Adipocyte (in vitro differentiated cells): ENCODE data around the gene ADAMTS17.

Experiments
- DNase-seq: peaks from one replicate; pipeline ENCODE4 v3.0.0-alpha.2; 2015; ENCODE audit warnings: low read depth
- H3K27me3 ChIP-seq: replicated peaks from 2 replicates; pipeline ENCODE4 v1.7.0; 2013; ENCODE audit warnings: mild to moderate bottlenecking, low read length, moderate library complexity; ENCODE audit not compliant: control insufficient read depth, insufficient read depth
- H3K36me3 ChIP-seq: 2 replicates; pipeline ENCODE4 v1.7.0; 2013; ENCODE audit warnings: low read length, mild to moderate bottlenecking, moderate library complexity; ENCODE audit not compliant: control insufficient read depth, insufficient read depth, severe bottlenecking
- H3K4me1 ChIP-seq: 2 replicates; pipeline ENCODE4 v1.7.0; 2013; ENCODE audit warnings: mild to moderate bottlenecking, low read length, moderate library complexity; ENCODE audit not compliant: control insufficient read depth, insufficient read depth
- H3K4me3 ChIP-seq: 2 replicates; pipeline ENCODE4 v1.7.0; 2013; ENCODE audit warnings: mild to moderate bottlenecking, low read length, moderate library complexity
- H3K9ac ChIP-seq: 2 replicates; pipeline ENCODE4 v1.7.0; 2013; ENCODE audit warnings: mild to moderate bottlenecking, low read length, moderate library complexity
- H3K9me3 ChIP-seq: 2 replicates; pipeline ENCODE4 v1.7.0; 2013; ENCODE audit warnings: mild to moderate bottlenecking, low read length, moderate library complexity; ENCODE audit not compliant: control insufficient read depth

Gene ADAMTS17

DNA sequence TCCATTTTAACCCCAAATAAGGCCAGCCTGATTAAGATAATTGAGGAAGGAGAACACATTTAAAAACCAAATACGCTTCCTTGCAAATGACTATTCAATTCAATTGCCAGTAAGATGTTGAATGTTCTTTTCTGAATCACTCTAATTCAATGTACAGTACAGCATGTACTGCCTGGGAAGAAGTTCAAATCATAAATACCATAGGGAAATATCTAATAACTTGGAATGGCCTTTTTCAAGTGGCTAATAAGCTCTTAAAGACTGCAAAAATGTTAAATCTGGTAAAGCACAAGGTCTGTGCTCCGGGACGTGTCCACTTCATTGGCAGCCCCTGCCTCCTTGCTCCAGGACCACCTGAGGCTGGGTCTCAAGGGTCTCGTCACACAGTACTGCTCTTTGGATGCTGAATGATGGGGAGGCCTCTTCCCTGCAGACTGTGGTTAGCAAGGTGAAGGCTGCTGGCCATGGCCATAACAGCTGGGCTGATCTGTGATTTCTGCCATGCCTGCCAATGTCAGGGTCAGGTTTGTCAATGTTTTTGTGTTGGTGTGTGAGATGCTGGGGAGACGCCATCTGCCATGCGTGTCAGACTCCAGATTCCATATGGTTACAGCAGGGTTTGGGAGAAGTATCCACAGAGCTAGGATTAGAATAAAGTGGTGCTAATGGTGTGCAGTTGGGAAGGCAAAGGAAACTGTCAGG lies 300.5 kb downstream of the ADAMTS17 start:
- no peak overlapping the region for H3K4me3 ChIP-seq
- H3K4me1 ChIP-seq, result no peaks in the 10 kb centered on the region
- H3K36me3 ChIP-seq, result no peaks in the 10 kb centered on the region
- DNase-seq, result no peak
- no peaks in the 10 kb centered on the region for H3K9me3 ChIP-seq
- no peak overlapping the region for H3K9ac ChIP-seq
- peaks cover under 1% of the 10 kb centered on the region for H3K27me3 ChIP-seq

DNA sequence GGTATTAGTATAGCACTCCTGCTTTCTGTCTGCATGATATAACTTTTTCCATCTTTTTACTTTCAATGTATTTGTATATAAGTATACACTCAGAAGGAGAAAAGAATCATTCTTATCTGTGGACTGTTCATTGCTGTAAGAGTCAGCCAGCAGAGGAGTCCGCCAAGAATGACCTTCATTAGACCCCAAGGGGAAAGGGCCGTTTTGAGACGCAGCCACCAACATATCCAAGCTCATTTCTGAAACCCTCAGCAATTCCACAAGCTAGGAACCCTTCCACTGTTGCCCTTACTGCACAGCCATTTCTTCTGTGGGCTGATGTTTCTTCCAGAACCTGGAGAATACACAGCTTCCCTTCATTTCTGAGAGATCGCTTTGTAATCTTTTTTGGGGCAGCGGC lies 301.8 kb downstream of the ADAMTS17 start:
- H3K9me3 ChIP-seq, result no peaks in the 10 kb centered on the region
- H3K9ac ChIP-seq, result no peak overlapping the region
- peaks cover 8% of the 10 kb centered on the region for H3K27me3 ChIP-seq
- DNase-seq, result no peak
- no peak overlapping the region for H3K4me3 ChIP-seq
- no peaks in the 10 kb centered on the region for H3K4me1 ChIP-seq
- no peaks in the 10 kb centered on the region for H3K36me3 ChIP-seq

DNA sequence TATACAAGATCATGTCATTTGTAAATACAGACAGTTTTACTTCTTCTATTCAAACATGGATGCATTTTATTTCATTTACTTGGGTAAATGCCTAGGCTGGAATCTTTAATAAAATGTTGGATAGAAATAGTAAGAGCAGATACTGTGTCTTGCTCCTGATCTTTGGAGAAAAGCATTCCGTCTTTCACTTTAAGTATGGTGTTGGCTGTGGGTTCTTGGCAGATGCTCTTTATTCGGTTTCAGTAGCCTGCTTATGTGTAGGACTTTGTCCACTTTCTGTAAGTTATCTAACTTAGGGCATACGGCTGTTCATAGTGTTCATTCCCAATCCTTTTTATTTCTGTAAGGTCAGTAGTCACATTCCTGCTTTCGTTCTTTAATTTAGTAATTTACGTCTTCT lies 303.0 kb downstream of the ADAMTS17 start:
- Histone ChIP-seq H3K4me3 (no peak overlapping the region), H3K36me3 (no peaks in the 10 kb centered on the region), H3K9me3 (no peaks in the 10 kb centered on the region), H3K9ac (no peak overlapping the region), H3K27me3 (peaks cover 8% of the 10 kb centered on the region), H3K4me1 (no peaks in the 10 kb centered on the region)
- no peak for DNase-seq

DNA sequence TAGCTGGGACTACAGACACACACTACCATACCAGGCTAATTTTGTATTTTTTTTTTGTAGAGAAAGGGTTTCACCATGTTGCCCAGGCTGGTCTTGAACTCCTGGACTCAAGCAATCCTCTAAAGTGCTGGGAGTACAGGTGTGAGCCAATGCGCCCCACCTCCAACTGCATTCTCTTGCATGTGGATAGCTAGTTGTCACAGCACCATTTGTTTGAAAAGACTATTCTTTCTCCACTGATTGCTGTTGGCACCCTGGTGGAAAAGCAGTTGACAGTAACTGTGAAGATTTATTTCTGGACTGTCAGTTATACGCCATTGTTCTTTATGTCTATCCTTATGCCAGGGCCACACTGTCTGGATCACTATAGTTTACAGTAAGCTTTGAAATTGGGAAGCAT lies 303.9 kb downstream of the ADAMTS17 start:
- no peak for DNase-seq
- peaks cover 8% of the 10 kb centered on the region for H3K27me3 ChIP-seq
- H3K9me3 ChIP-seq, result no peaks in the 10 kb centered on the region
- no peaks in the 10 kb centered on the region for H3K36me3 ChIP-seq
- H3K4me3 ChIP-seq, result no peak overlapping the region
- no peak overlapping the region for H3K9ac ChIP-seq
- H3K4me1 ChIP-seq, result no peaks in the 10 kb centered on the region

DNA sequence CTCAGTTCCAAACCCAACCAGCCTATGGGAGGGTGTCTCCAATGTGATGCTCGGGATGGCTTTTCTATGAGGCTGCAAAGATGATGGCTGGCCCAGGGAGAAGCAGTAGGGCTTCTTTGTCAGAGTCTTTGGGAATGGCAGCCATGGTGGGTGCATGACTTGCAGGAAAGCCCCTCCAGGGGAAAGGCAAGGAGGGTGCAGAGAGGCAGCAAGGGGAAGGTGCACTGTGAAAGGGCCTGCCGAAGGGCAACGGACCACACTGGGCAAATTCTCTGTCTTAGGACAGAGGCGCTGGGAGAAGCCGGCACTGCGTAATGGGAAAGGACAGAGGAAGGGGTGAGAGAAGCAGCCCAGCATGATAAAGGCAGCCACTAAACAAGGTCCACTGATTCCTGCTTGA lies 305.8 kb downstream of the ADAMTS17 start:
- Histone ChIP-seq H3K4me3 (no peak overlapping the region), H3K9me3 (no peaks in the 10 kb centered on the region), H3K4me1 (no peaks in the 10 kb centered on the region), H3K9ac (no peak overlapping the region), H3K27me3 (peaks cover 8% of the 10 kb centered on the region), H3K36me3 (no peaks in the 10 kb centered on the region)
- DNase-seq, result no peak

DNA sequence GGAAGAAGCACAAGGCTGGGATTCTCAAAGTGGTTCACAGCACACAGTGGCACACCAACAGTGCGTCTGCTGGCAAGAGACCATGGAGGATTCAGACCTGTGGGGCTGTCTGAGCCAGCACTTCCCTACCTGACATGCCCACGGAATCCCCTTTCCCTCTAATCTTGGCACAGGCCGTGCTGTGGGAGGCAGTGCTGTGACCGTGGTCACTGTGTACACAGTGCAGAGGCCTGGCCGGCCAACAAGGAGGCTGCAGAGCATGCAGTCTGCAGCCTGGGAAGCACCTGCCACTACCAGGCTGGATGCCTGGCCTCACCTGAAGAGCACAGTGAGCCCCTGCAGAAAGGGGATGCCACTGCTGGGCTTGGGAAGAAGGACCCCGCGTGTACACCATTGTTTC lies 307.6 kb downstream of the ADAMTS17 start:
- no peak for DNase-seq
- Histone ChIP-seq H3K27me3 (peaks cover 8% of the 10 kb centered on the region), H3K9me3 (no peaks in the 10 kb centered on the region), H3K9ac (no peak overlapping the region), H3K36me3 (no peaks in the 10 kb centered on the region), H3K4me3 (no peak overlapping the region), H3K4me1 (no peaks in the 10 kb centered on the region)

DNA sequence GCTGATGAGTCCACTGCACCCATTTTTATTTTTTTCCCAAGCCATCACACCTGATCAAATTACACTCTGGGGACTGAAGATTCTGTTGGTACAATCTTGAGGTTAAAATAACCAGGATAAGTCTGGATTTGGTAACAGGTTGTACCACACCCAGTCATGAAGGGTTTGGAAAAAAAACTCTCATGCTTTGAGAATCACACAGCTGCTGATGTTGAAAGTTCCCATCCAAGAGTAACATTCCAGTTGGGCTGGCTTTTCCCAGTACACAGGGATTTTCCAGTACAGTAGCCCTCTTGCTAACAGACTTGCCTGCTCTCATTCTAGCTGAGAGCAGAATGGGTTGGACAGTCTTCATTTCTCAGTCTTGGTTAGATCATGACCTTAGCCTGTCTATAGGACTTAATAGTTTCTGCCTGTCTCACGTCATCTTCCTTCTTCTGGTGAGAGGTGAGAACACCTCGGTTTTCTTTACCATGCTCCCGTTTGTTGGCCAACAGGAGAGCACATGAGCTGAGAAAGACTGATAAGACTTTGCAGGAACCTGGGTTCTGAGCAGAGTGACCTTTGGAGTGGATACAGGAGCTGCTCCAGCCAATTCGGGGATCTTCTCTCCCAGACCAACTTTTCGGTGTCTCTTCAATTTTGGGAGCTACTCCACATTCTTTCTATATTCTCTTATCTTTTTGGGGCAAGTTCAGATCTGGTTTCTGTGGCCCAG lies 308.5 kb downstream of the ADAMTS17 start:
- no peak overlapping the region for H3K9ac ChIP-seq
- no peaks in the 10 kb centered on the region for H3K4me1 ChIP-seq
- H3K4me3 ChIP-seq, result no peak overlapping the region
- H3K9me3 ChIP-seq, result no peaks in the 10 kb centered on the region
- no peak for DNase-seq
- no peaks in the 10 kb centered on the region for H3K36me3 ChIP-seq
- H3K27me3 ChIP-seq, result peaks cover 8% of the 10 kb centered on the region

DNA sequence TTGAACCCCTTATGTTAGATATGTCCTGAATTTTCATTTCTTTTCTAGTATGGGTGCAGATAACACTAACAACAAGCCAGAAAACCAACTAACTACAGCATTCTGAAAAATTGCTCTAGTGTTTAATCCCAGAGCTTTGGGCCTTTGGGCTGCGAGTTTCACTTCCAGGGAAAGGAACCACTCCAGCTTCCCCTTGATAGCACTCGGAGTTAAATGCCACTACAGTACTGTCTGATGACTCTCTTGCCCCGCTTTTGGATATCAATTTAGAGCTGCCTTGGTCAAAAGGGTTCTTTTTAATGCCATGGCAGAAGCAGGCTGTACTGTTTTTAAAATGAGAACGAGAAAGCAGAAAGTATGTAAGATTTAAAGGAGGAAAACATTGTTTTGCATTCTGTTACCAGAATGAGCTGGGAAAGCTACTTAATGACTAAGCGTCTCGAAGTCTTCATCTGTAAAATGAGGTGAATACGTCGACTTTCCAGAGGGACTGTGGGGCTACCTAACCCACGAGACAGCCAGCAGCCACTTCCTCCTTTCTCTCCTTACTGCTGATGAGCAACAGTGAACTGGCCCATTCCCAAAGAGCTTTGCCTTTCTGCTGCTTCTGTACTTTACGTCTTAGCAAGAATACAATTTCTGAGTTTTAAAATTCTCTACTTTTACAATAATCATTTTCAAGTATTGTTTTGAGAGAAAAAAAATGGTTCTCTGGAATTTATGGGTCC lies 309.3 kb downstream of the ADAMTS17 start:
- no peak overlapping the region for H3K4me3 ChIP-seq
- peaks cover 8% of the 10 kb centered on the region for H3K27me3 ChIP-seq
- H3K9ac ChIP-seq, result no peak overlapping the region
- H3K36me3 ChIP-seq, result no peaks in the 10 kb centered on the region
- H3K4me1 ChIP-seq, result no peaks in the 10 kb centered on the region
- DNase-seq, result no peak
- H3K9me3 ChIP-seq, result peaks cover 7% of the 10 kb centered on the region

DNA sequence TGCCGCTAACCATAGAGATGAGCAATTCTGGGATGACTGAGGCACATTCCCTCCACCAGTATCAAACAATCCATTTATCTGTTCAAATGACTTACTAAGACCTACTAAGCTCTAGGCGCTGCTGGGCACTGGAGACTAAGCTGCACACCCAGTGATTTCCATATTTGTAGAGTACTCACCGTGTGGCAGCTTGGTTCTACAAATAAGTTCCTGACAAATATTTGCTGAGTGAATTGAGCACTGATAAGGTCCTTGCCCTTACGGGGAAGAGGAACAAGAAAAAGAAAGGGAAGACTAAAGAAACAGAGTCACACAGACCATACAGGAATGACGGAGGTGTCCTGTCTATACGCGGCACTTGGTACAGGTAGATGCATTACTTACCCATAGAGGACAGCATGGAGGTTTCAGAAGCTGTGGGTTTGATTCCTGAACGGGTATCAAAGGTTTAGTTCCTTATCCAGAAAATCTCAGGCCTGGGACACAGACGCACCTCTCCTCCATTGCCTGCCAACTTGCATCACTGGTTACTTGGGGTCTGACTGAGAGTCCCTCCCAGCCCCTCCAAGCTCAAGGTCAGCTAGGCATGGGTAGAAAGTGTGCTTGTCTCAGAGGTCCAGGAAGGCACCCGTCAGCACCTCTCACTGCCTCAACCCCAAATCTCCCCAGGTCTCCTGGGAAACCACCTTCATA lies 310.0 kb downstream of the ADAMTS17 start:
- Histone ChIP-seq H3K4me3 (no peak overlapping the region), H3K9ac (no peak overlapping the region), H3K27me3 (peaks cover 8% of the 10 kb centered on the region), H3K4me1 (no peaks in the 10 kb centered on the region), H3K36me3 (no peaks in the 10 kb centered on the region), H3K9me3 (peaks cover 14% of the 10 kb centered on the region)
- no peak for DNase-seq

DNA sequence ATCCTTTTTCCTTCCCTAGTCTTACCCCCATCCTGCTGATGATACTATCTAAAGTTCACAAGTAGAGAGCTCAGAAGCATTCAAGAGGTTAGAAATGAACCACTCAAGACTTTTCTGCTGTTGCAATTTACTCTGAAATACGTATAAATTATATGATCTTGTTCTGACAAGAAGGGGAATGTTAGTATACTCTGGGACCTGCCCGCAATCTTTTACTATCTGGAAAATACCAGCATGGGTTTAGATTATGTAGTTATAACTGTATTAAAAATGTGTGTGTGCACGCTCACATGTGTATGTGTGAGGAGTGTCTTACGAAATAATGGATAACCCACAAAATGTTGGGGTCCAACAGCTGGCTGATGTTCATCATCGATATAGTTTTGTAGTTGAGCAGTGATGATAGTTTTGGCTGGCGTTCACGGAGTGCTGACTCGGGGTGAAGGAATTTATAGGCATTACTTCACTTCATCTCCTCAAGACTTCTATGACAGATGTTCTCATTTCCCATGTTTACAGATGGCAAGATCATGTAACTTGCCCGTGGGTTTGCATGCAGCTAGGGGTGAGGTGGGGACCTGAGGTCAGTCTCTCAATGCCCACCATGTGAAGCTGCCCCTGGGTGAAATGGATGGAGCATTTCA lies 311.1 kb downstream of the ADAMTS17 start:
- no peaks in the 10 kb centered on the region for H3K36me3 ChIP-seq
- no peak for DNase-seq
- H3K4me1 ChIP-seq, result no peaks in the 10 kb centered on the region
- H3K4me3 ChIP-seq, result no peak overlapping the region
- no peak overlapping the region for H3K9ac ChIP-seq
- peaks cover 1% of the 10 kb centered on the region for H3K27me3 ChIP-seq
- peaks cover 15% of the 10 kb centered on the region for H3K9me3 ChIP-seq
